H9 (cell line): ENCODE data around the gene SPNS3. TPM values are rescaled to one million over a fixed set of nuclear protein-coding genes. Genes with fewer than 3 reads are reported as not detected.

Experiments
- DNase-seq: peaks from one replicate; pipeline ENCODE4 v3.0.0-alpha.2; 2017
- H2AFZ ChIP-seq: one replicate; pipeline ENCODE4 v1.6.1; 2013; ENCODE audit warnings: mild to moderate bottlenecking, low read length, control low read depth, moderate library complexity
- H2AK5ac ChIP-seq: 2 replicates; pipeline ENCODE4 v1.6.1; 2013; ENCODE audit warnings: low read length, control low read depth, mixed read lengths; ENCODE audit not compliant: insufficient read length
- H2BK120ac ChIP-seq: one replicate; pipeline ENCODE4 v1.6.1; 2013; ENCODE audit warnings: low read depth, mild to moderate bottlenecking, low read length, control low read depth, inconsistent platforms; ENCODE audit not compliant: poor library complexity, severe bottlenecking
- H2BK12ac ChIP-seq: 2 replicates; pipeline ENCODE4 v1.6.1; 2013; ENCODE audit warnings: low read length, control low read depth, mixed read lengths, low read depth; ENCODE audit not compliant: insufficient read length
- H2BK15ac ChIP-seq: 2 replicates; pipeline ENCODE4 v1.6.1; 2013; ENCODE audit warnings: low read depth, low read length, control low read depth
- H2BK20ac ChIP-seq: one replicate; pipeline ENCODE4 v1.6.1; 2013; ENCODE audit warnings: low read depth, mild to moderate bottlenecking, low read length, control low read depth, inconsistent platforms; ENCODE audit not compliant: poor library complexity, severe bottlenecking
- H2BK5ac ChIP-seq: 2 replicates; pipeline ENCODE4 v1.6.1; 2013; ENCODE audit warnings: low read length, control low read depth, mixed read lengths; ENCODE audit not compliant: insufficient read length
- H3K14ac ChIP-seq: 2 replicates; pipeline ENCODE4 v1.6.1; 2013; ENCODE audit warnings: low read length, control low read depth; ENCODE audit not compliant: insufficient read depth
- H3K18ac ChIP-seq: 2 replicates; pipeline ENCODE4 v1.6.1; 2013; ENCODE audit warnings: low read depth, mild to moderate bottlenecking, mixed read lengths, low read length, control low read depth; ENCODE audit not compliant: insufficient read length
- H3K23ac ChIP-seq: 2 replicates; pipeline ENCODE4 v1.6.1; 2013; ENCODE audit warnings: low read length, control low read depth, mixed read lengths, low read depth; ENCODE audit not compliant: insufficient read length
- H3K23me2 ChIP-seq: 2 replicates; pipeline ENCODE4 v1.6.1; 2013; ENCODE audit warnings: low read depth, mild to moderate bottlenecking, mixed read lengths, low read length, control low read depth; ENCODE audit not compliant: insufficient read length, poor library complexity, severe bottlenecking
- H3K27ac ChIP-seq: 2 replicates; pipeline ENCODE4 v1.5.1; 2013; ENCODE audit warnings: low read length, control low read depth, mixed read lengths, low read depth; ENCODE audit not compliant: insufficient read length
- H3K27me3 ChIP-seq: 2 replicates; pipeline ENCODE4 v1.6.1; 2013; ENCODE audit warnings: low read length, control low read depth, inconsistent platforms; ENCODE audit not compliant: insufficient read depth
- H3K4ac ChIP-seq: 2 replicates; pipeline ENCODE4 v1.6.1; 2013; ENCODE audit warnings: low read depth, mild to moderate bottlenecking, control low read depth, inconsistent platforms, low read length, moderate library complexity
- H3K4me1 ChIP-seq: 2 replicates; pipeline ENCODE4 v1.6.1; 2013; ENCODE audit warnings: low read length, control low read depth, inconsistent platforms; ENCODE audit not compliant: insufficient read depth
- H3K4me2 ChIP-seq: 2 replicates; pipeline ENCODE4 v1.6.1; 2013; ENCODE audit warnings: low read length, control low read depth, mixed read lengths; ENCODE audit not compliant: insufficient read length, insufficient read depth
- H3K56ac ChIP-seq: 2 replicates; pipeline ENCODE4 v1.6.1; 2013; ENCODE audit warnings: low read depth, mild to moderate bottlenecking, mixed read lengths, low read length, control low read depth; ENCODE audit not compliant: insufficient read length
- H3K79me1 ChIP-seq: 2 replicates; pipeline ENCODE4 v1.6.1; 2013; ENCODE audit warnings: low read depth, mild to moderate bottlenecking, moderate library complexity, low read length, control low read depth, inconsistent platforms; ENCODE audit not compliant: insufficient read depth, poor library complexity, severe bottlenecking
- H3K79me2 ChIP-seq: 2 replicates; pipeline ENCODE4 v1.6.1; 2013; ENCODE audit warnings: low read length, control low read depth, inconsistent platforms; ENCODE audit not compliant: insufficient read depth
- H3K9ac ChIP-seq: 2 replicates; pipeline ENCODE4 v1.6.1; 2013; ENCODE audit warnings: low read length, control low read depth, mixed read lengths; ENCODE audit not compliant: insufficient read length; ENCODE audit errors: extremely low read depth
- H3K9me3 ChIP-seq: one replicate; pipeline ENCODE4 v1.6.1; 2013; ENCODE audit warnings: low read depth, low read length, inconsistent platforms; ENCODE audit not compliant: control insufficient read depth
- H3T11ph ChIP-seq: one replicate; pipeline ENCODE4 v1.6.1; 2013; ENCODE audit warnings: mild to moderate bottlenecking, low read length, control low read depth, inconsistent platforms
- H4K20me1 ChIP-seq: one replicate; pipeline ENCODE4 v1.6.1; 2013; ENCODE audit not compliant: control insufficient read depth, insufficient read length, insufficient read depth
- H4K5ac ChIP-seq: 2 replicates; pipeline ENCODE4 v1.6.1; 2013; ENCODE audit warnings: low read depth, mild to moderate bottlenecking, mixed read lengths, low read length, control low read depth; ENCODE audit not compliant: insufficient read length
- H4K8ac ChIP-seq: replicated peaks from 2 replicates; pipeline ENCODE4 v1.6.1; 2013; ENCODE audit warnings: low read length, control low read depth, mixed read lengths, low read depth; ENCODE audit not compliant: insufficient read length
- H4K91ac ChIP-seq: 2 replicates; pipeline ENCODE4 v1.6.1; 2013; ENCODE audit warnings: low read depth, mild to moderate bottlenecking, moderate library complexity, mixed read lengths, low read length, control low read depth; ENCODE audit not compliant: insufficient read length
- H3K27ac Mint-ChIP-seq, 3 experiments: 2 replicates in 2 of 3; 3 replicates in 1 of 3; pipeline ENCODE4 v1.8.0; 2020 to 2021; ENCODE audit warnings: mixed read lengths in 3 of 3, mild to moderate bottlenecking in 1 of 3, moderate library complexity in 1 of 3
- H3K27me3 Mint-ChIP-seq: 2 replicates; pipeline ENCODE4 v1.8.0; 2021; ENCODE audit warnings: low read depth, mild to moderate bottlenecking, moderate library complexity, mixed read lengths
- H3K36me3 Mint-ChIP-seq, 3 experiments: 2 replicates in 2 of 3; 3 replicates in 1 of 3; pipeline ENCODE4 v1.8.0; 2020 to 2021; ENCODE audit warnings: low read depth in 3 of 3, mixed read lengths in 3 of 3; ENCODE audit not compliant: insufficient read depth in 1 of 3
- H3K4me1 Mint-ChIP-seq, 2 experiments: 2 replicates each; pipeline ENCODE4 v1.8.0; 2020; ENCODE audit warnings: mixed read lengths in 2 of 2
- H3K4me3 Mint-ChIP-seq, 2 experiments: 2 replicates in 1 of 2; 3 replicates in 1 of 2; pipeline ENCODE4 v1.8.0; 2020 to 2021; ENCODE audit warnings: mild to moderate bottlenecking in 2 of 2, mixed read lengths in 2 of 2, moderate library complexity in 1 of 2
- H3K9me3 Mint-ChIP-seq, 2 experiments: 2 replicates in 1 of 2; 3 replicates in 1 of 2; pipeline ENCODE4 v1.8.0; 2020; ENCODE audit warnings: mild to moderate bottlenecking in 2 of 2, mixed read lengths in 2 of 2, moderate library complexity in 1 of 2
- CTCF ChIP-seq: fragments of 200-600 bp; sonication (generic); conservative IDR thresholded peaks from 3 replicates; pipeline ENCODE4 v1.8.0; 2021; ENCODE audit warnings: antibody characterized with exemption, mild to moderate bottlenecking
- WGBS: extraction: QIAGEN DNeasy Blood & Tissue Kit; methylation state at CpG from one replicate; pipeline ENCODE4 v1.1.7; 2013; ENCODE audit warnings: missing lambda C conversion rate, low lambda C conversion rate, mixed read lengths; ENCODE audit not compliant: insufficient read length; ENCODE audit errors: extremely low coverage; 5-methylcytosine and 5-hydroxymethylcytosine counted together
- total RNA-seq: library from RNA; stranded (reverse); gene quantifications from 2 replicates; pipeline ENCODE4 v1.2.1, GENCODE V29; 2021

The SPNS3 gene
- total RNA-seq, 1 experiment from 2014 or later, result not detected

- Histone ChIP-seq H3K79me1 (no peaks in the 10 kb centered on the region), H4K91ac (no peak overlapping the region), H2BK120ac (no peak overlapping the region), H3K23ac (no peak overlapping the region), H3K18ac (no peak overlapping the region), H3K9ac (no peak overlapping the region), H3K14ac (no peak overlapping the region), H2AFZ (no peak overlapping the region), H3K9me3 (no peaks in the 10 kb centered on the region), H3K4ac (no peak overlapping the region), H3K4me2 (no peak overlapping the region), H2AK5ac (no peak overlapping the region), H2BK12ac (no peak overlapping the region), H3K27me3 (no peaks in the 10 kb centered on the region), H4K5ac (no peak overlapping the region), H3K27ac (no peak overlapping the region), H2BK5ac (no peak overlapping the region), H3K4me1 (no peaks in the 10 kb centered on the region), H2BK15ac (no peak overlapping the region), H3T11ph (no peak overlapping the region), H2BK20ac (no peak overlapping the region), H4K20me1 (no peaks in the 10 kb centered on the region), H3K23me2 (no peaks in the 10 kb centered on the region), H3K79me2 (no peaks in the 10 kb centered on the region), H4K8ac (no peak overlapping the region), H3K56ac (no peak overlapping the region)
- no peaks in the 10 kb centered on the region; a peak in 1 of 5 replicates for H3K9me3 Mint-ChIP-seq
- peaks cover 12 to 24% of the 10 kb centered on the region in 2 experiments for H3K4me1 Mint-ChIP-seq
- no peak overlapping the region for H3K4me3 Mint-ChIP-seq
- no peak for TF ChIP-seq CTCF
- no CpG with 5 or more reads among the region's 21 CpGs for WGBS
- no peak for DNase-seq
- peaks cover 24% of the 10 kb centered on the region for H3K27me3 Mint-ChIP-seq
- H3K27ac Mint-ChIP-seq, result no peak overlapping the region
- no peaks in the 10 kb centered on the region for H3K36me3 Mint-ChIP-seq
Measured at GRCh38 chr17:4509923-4510617, 76.3 kb downstream of the SPNS3 start.
